Measurements from ENCODE around the gene SLC8A1. TPM values are rescaled to one million over a fixed set of nuclear protein-coding genes. Genes with fewer than 3 reads are reported as not detected.

SLC8A1 gene
- total RNA-seq, 3 donors from 2014 or later = 6.0 to 164 (median 17.0) TPM

DNA sequence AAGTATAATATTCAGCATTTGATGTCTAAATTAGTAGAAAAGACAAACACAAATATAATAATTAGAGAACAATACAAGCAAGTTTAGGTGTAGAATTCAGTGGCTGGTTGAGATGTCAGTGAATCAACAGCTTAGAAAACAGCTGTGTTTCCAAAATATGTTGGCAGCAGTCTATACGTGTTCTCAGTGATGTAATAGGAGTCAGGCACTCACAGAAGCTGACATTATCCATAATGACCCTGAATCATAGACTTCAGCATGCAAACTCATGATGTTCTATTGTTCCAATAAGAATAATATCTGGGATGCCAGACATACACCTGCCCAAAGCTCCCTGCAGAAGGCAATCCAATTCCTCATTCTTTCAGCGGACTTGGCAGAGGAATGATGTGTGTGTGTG lies 164.7 kb downstream of the SLC8A1 start:
- no peaks in the 10 kb centered on the region for H3K4me1 ChIP-seq (ENCODE audit: low read depth)
- DNase-seq (no peak), ATAC-seq (no peak)
- intact Hi-C loops (cut with DNase I, micrococcal nuclease) = no loop called here
- H3K9me3 ChIP-seq = no peaks in the 10 kb centered on the region
- no peaks in the 10 kb centered on the region for H3K36me3 ChIP-seq (ENCODE audit: low read depth)
- H3K4me3 ChIP-seq = no peak overlapping the region
- TF ChIP-seq, protein P1, sequence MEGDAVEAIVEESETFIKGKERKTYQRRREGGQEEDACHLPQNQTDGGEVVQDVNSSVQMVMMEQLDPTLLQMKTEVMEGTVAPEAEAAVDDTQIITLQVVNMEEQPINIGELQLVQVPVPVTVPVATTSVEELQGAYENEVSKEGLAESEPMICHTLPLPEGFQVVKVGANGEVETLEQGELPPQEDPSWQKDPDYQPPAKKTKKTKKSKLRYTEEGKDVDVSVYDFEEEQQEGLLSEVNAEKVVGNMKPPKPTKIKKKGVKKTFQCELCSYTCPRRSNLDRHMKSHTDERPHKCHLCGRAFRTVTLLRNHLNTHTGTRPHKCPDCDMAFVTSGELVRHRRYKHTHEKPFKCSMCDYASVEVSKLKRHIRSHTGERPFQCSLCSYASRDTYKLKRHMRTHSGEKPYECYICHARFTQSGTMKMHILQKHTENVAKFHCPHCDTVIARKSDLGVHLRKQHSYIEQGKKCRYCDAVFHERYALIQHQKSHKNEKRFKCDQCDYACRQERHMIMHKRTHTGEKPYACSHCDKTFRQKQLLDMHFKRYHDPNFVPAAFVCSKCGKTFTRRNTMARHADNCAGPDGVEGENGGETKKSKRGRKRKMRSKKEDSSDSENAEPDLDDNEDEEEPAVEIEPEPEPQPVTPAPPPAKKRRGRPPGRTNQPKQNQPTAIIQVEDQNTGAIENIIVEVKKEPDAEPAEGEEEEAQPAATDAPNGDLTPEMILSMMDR (IDR thresholded peaks at IDR 0.05) = no peak

DNA sequence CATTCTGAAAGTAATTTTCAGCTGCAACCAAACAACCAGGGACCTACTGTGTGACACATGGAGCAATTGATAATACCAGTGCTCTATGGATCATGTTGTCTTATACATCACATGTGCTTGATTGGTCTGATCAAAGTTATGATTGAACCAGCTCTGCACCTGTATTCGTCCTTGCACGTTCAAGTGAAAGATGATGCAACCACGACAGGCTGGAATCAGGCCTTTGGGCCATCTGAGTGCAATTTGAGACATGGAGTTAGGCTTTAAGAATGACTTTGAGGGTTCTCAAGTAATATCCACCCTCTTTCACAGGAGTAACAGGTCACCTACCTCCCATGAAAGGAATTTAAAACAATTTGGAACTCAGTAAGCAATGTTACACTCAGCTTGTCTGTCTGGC lies 165.2 kb downstream of the SLC8A1 start:
- H3K36me3 ChIP-seq (ENCODE audit: low read depth) = no peaks in the 10 kb centered on the region
- DNase-seq = no peak
- H3K9me3 ChIP-seq = no peaks in the 10 kb centered on the region
- TF ChIP-seq, protein P1 (IDR thresholded peaks at IDR 0.05) = no peak
- H3K4me3 ChIP-seq = no peak overlapping the region
- no peak for ATAC-seq
- H3K4me1 ChIP-seq (ENCODE audit: low read depth) = no peaks in the 10 kb centered on the region
- intact Hi-C loops (cut with DNase I, micrococcal nuclease) = no loop called here

DNA sequence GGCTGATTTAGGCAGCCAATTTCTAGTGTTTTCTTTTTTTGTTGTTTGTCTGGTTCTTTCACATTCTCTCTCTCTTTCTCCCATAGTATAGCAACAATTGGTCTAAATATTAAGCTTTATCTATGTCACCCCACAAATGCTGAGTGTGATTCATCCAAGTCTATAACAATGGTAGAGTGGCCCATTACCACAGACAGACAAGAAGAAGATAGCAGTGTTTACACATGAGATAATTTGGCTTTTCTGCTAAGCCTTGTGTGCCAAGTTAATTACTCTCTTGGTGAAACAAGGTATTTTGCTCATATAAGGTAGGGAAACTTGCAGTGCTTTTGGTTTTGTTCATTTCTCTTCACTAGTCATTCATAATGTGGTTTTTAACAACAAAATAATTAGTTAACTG lies 166.5 kb downstream of the SLC8A1 start:
- H3K9me3 ChIP-seq = no peaks in the 10 kb centered on the region
- H3K36me3 ChIP-seq (ENCODE audit: low read depth) = no peaks in the 10 kb centered on the region
- H3K4me3 ChIP-seq = no peak overlapping the region
- TF ChIP-seq, protein P1 (IDR thresholded peaks at IDR 0.05) = no peak
- H3K4me1 ChIP-seq (ENCODE audit: low read depth) = no peaks in the 10 kb centered on the region
- intact Hi-C loops (cut with DNase I, micrococcal nuclease) = no loop called here
- ATAC-seq = no peak
- DNase-seq = no peak

DNA sequence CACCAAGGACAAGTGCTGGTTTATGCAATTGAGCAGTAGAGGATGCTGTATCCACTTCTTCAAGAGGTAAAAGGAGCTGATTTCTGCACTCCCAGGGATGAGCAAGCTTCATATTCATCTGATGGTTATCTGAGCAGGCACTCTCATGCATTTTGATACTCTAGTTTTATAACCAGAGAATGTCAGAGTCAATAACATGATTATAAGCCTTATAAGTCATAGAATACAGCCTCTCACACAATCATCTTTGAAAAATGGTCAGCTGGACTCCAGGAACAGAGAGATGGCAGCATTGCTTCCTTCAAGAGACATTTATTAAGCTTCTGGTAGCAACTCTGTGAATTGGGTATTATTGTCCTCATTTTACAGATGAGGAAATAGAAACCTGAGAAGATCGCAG lies 167.1 kb downstream of the SLC8A1 start:
- no peak for DNase-seq
- Histone ChIP-seq H3K4me3 (no peak overlapping the region), H3K9me3 (no peaks in the 10 kb centered on the region), H3K4me1 (ENCODE audit: low read depth) (no peaks in the 10 kb centered on the region), H3K36me3 (ENCODE audit: low read depth) (no peaks in the 10 kb centered on the region)
- ATAC-seq = no peak
- TF ChIP-seq, protein P1 (IDR thresholded peaks at IDR 0.05) = no peak
- intact Hi-C loops (cut with DNase I, micrococcal nuclease) = no loop called here

DNA sequence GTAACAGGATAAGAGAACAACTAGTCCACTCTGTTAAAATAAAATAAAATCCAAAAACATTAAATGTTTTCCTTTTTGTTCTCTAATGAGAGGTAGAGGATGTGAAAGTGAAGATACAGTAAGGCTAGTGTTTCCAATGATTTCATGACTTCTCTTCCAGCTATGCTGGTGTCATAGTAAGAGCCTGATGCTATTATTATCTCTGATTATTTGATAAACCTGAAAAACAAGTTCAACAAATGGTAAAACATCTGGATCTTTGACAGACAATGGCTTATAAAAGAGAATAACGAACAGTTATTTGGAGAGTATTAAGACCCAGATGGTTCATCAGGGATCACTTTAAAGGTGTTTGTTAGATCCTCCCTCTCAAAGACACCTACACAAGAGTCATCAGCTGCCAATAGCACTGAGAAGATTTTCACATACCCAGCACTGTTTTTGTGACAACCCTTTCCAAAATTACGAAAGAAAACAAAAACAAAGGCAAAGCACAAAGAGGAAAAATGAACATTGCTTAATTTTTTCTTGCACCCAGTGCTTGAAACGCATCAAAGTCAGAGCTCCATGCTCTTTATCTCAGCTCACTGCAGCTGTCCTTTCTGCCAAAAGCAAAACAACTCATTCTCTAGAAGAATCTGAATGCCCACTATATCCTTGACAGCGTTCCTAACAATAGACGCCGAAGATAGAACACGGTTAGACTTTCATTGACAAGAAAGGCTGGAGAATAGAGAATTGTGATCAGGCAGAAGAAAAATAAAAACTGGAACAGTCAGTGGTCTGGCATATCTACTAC lies 168.6 kb downstream of the SLC8A1 start:
- Histone ChIP-seq H3K36me3 (ENCODE audit: low read depth) (no peaks in the 10 kb centered on the region), H3K4me1 (ENCODE audit: low read depth) (no peaks in the 10 kb centered on the region), H3K4me3 (no peak overlapping the region), H3K9me3 (no peaks in the 10 kb centered on the region)
- ATAC-seq (no peak), DNase-seq (no peak)
- intact Hi-C loops (cut with DNase I, micrococcal nuclease) = no loop called here
- TF ChIP-seq, protein P1 (IDR thresholded peaks at IDR 0.05) = no peak
